ENCODE measurements around the gene ISM1. TPM values are rescaled to one million over a fixed set of nuclear protein-coding genes. Genes with fewer than 3 reads are reported as not detected.

The ISM1 gene
- total and polyA plus RNA-seq, 2 of the 13 experiments (the other 11 are each of a cell fraction or from before 2014, with no cell fraction given): 0.40 to 1.4 TPM

GRCh38 chr20:13243826-13244376 is 22.8 kb downstream of the ISM1 start (continued):
- TF ChIP-seq UBTF (CRISPR knock-in tag; IDR thresholded peaks at IDR 0.05) (no peak), CEBPG (CRISPR knock-in tag; IDR thresholded peaks at IDR 0.05) (peak; percentile 98), ZNF775 (CRISPR knock-in tag; IDR thresholded peaks at IDR 0.05; ENCODE audit: borderline replicate concordance) (0 out of 2 replicates have a peak, but pooled peaks have one; percentile 62), ONECUT2 (CRISPR knock-in tag; IDR thresholded peaks at IDR 0.05) (peak; percentile 80; the same call in 1 of the 2 replicates), ZNF251 (CRISPR knock-in tag; IDR thresholded peaks at IDR 0.05) (no peak), SSRP1 (CRISPR knock-in tag; IDR thresholded peaks at IDR 0.05) (peak; percentile 48; the same call in 1 of the 2 replicates), BRCA1 (CRISPR knock-in tag; IDR thresholded peaks at IDR 0.05) (peak; percentile 95; the same call in 1 of the 2 replicates), SP4 (CRISPR knock-in tag; IDR thresholded peaks at IDR 0.05) (no peak), REXO4 (CRISPR knock-in tag; IDR thresholded peaks at IDR 0.05; ENCODE audit: borderline replicate concordance) (no peak), PCBP1 (IDR thresholded peaks at IDR 0.05; ENCODE audit: borderline replicate concordance, low read depth, low read length) (no peak), ZBTB10 (CRISPR knock-in tag; IDR thresholded peaks at IDR 0.05; ENCODE audit: borderline replicate concordance) (peak; percentile 66; the same call in 1 of the 2 replicates), HNRNPK (IDR thresholded peaks at IDR 0.05; ENCODE audit: low read depth, low read length, poor library complexity, severe bottlenecking) (no peak), ZNF766 (CRISPR knock-in tag; IDR thresholded peaks at IDR 0.05; ENCODE audit: borderline replicate concordance) (0 out of 2 replicates have a peak, but pooled peaks have one; percentile 83), NBN (conservative IDR thresholded peaks at IDR 0.05) (no peak), ZSCAN12 (CRISPR knock-in tag; IDR thresholded peaks at IDR 0.05) (peak; percentile 79), SNAPC4 (CRISPR knock-in tag; IDR thresholded peaks at IDR 0.05) (no peak), ZC3H13 (CRISPR knock-in tag; IDR thresholded peaks at IDR 0.05) (no peak)

All from HepG2 (cell line).